ENCODE measurements around the gene KIF18B. TPM values are rescaled to one million over a fixed set of nuclear protein-coding genes. Genes with fewer than 3 reads are reported as not detected.

The KIF18B gene
- total and polyA plus RNA-seq, 10 of the 15 experiments (the other 5 are each of a cell fraction or from before 2014, with no cell fraction given) = 2.8 to 46.2 (median 20.5) TPM

- Histone ChIP-seq H4K20me1 (ENCODE audit: control insufficient read depth, insufficient read depth) (no peaks in the 10 kb centered on the region), H3K27ac (ENCODE audit: control insufficient read depth, insufficient read depth) (no peak within 1 kb of the TSS), H3K4me1 (ENCODE audit: control insufficient read depth, insufficient read depth, low read length) (peaks cover 8% of the 10 kb centered on the region), H3K9me3 (replicated peaks; ENCODE audit: control insufficient read depth, insufficient read depth, low read length) (no peaks in the 10 kb centered on the region), H3K79me2 (ENCODE audit: control insufficient read depth, insufficient read depth, low read length) (no peaks in the 10 kb centered on the region), H3K4me3 (no peak within 1 kb of the TSS), H3K4me2 (ENCODE audit: control insufficient read depth, insufficient read depth) (no peak within 1 kb of the TSS), H3K36me3 (ENCODE audit: control insufficient read depth in 2 of 2, insufficient read depth in 2 of 2, low read length in 1 of 2) (no peaks in the 10 kb centered on the region), H3K27me3 (replicated peaks in 1 of 2; ENCODE audit: control insufficient read depth in 2 of 2, insufficient read depth in 2 of 2, low read length in 1 of 2) (no peaks in the 10 kb centered on the region; a peak in 3 of 4 replicates), H3K9ac (ENCODE audit: control insufficient read depth, insufficient read depth, low read length) (no peak within 1 kb of the TSS), H2AFZ (ENCODE audit: control insufficient read depth, low read depth, low read length) (no peak within 1 kb of the TSS)
- TF ChIP-seq MTA3 (IDR thresholded peaks at IDR 0.05; ENCODE audit: borderline replicate concordance, low read length) (no peak), FOXK2 (IDR thresholded peaks at IDR 0.05) (no peak), IRF3 (IDR thresholded peaks at IDR 0.05) (no peak), CREB1 (IDR thresholded peaks at IDR 0.05; ENCODE audit: low read depth) (no peak), CBX3 (IDR thresholded peaks at IDR 0.05; ENCODE audit: borderline replicate concordance, low read depth) (no peak), YY1 (IDR thresholded peaks at IDR 0.05; ENCODE audit: low read depth, low read length) (no peak)
- FAIRE-seq = no peak
- POLR2A ChIA-PET = no interaction called here
- DNase-seq (ENCODE audit: low read depth, low spot score) = no peak
- in situ Hi-C loops (cut with MboI) (no loop called here), intact Hi-C loops (cut with micrococcal nuclease; ENCODE audit: unreplicated experiment) (no loop called here)
- SMC1A ChIA-PET (ENCODE audit: uncharacterized antibody, unreplicated experiment) = interaction anchor here (1.0 kb wide), 1 partner anchor 16 kb away, joined by 3 read pairs; the partner anchor contains the start of gene EFTUD2
- BruUV-seq (replicated peaks) = no TSS peak
- CTCF ChIA-PET = interaction anchor here (0.6 to 1.0 kb wide), 2 partner anchors 105 to 107 kb away, joined by 3 read pairs; no protein-coding TSS in a partner anchor
- no peak for ATAC-seq
- WGBS (ENCODE audit: insufficient coverage, insufficient replicate concordance, low lambda C conversion rate, missing lambda C conversion rate) = 50% methylated on average over 17 of the region's 17 CpGs
- RAD21 ChIA-PET (ENCODE audit: unreplicated experiment) = no interaction called here
Observed at GRCh38 chr17:44915321-44915726, 32.2 kb downstream of the KIF18B start, which contains the start of gene GFAP. TSS of gene GFAP (minus strand) at chr17:44915500. CDS start at chr17:44915486, 14 bp downstream.

- no peaks in the 10 kb centered on the region for H3K79me2 ChIP-seq (ENCODE audit: control insufficient read depth, insufficient read depth, low read length)
- RAD21 ChIA-PET (ENCODE audit: unreplicated experiment) = no interaction called here
- intact Hi-C loops (cut with micrococcal nuclease; ENCODE audit: unreplicated experiment) (no loop called here), in situ Hi-C loops (cut with MboI) (no loop called here)
- H3K4me1 ChIP-seq (ENCODE audit: control insufficient read depth, insufficient read depth, low read length) = peaks cover 6% of the 10 kb centered on the region
- no peaks in the 10 kb centered on the region; a peak in 3 of 4 replicates for H3K27me3 ChIP-seq (replicated peaks in 1 of 2; ENCODE audit: control insufficient read depth in 2 of 2, insufficient read depth in 2 of 2, low read length in 1 of 2)
- H3K36me3 ChIP-seq (ENCODE audit: control insufficient read depth in 2 of 2, insufficient read depth in 2 of 2, low read length in 1 of 2) = no peaks in the 10 kb centered on the region
- SMC1A ChIA-PET (ENCODE audit: uncharacterized antibody, unreplicated experiment) = interaction anchor here (1.0 kb wide), 1 partner anchor 15 kb away, joined by 3 read pairs; the partner anchor contains the start of gene EFTUD2
- H3K4me3 ChIP-seq = no peak overlapping the region
- 59% methylated on average over 19 of the region's 19 CpGs for whole genome bisulfite sequencing (ENCODE audit: insufficient coverage, insufficient replicate concordance, low lambda C conversion rate, missing lambda C conversion rate)
- no peak overlapping the region for H3K27ac ChIP-seq (ENCODE audit: control insufficient read depth, insufficient read depth)
- POLR2A ChIA-PET = no interaction called here
- BruUV-seq (replicated peaks) = no TSS peak
- H2AFZ ChIP-seq (ENCODE audit: control insufficient read depth, low read depth, low read length) = no peak overlapping the region
- no peak overlapping the region for H3K4me2 ChIP-seq (ENCODE audit: control insufficient read depth, insufficient read depth)
- FAIRE-seq (no peak), ATAC-seq (no peak), DNase-seq (ENCODE audit: low read depth, low spot score) (no peak)
- no peaks in the 10 kb centered on the region for H4K20me1 ChIP-seq (ENCODE audit: control insufficient read depth, insufficient read depth)
- H3K9ac ChIP-seq (ENCODE audit: control insufficient read depth, insufficient read depth, low read length) = no peak overlapping the region
- H3K9me3 ChIP-seq (replicated peaks; ENCODE audit: control insufficient read depth, insufficient read depth, low read length) = no peaks in the 10 kb centered on the region
- TF ChIP-seq BACH1 (IDR thresholded peaks at IDR 0.05; ENCODE audit: borderline replicate concordance) (no peak), CEBPB (IDR thresholded peaks at IDR 0.05; ENCODE audit: borderline replicate concordance in 1 of 2, low read depth in 2 of 2, low read length in 2 of 2) (no peak), KDM1A (IDR thresholded peaks at IDR 0.05; ENCODE audit: borderline replicate concordance) (no peak), DPF2 (IDR thresholded peaks at IDR 0.05) (no peak), CHD2 (IDR thresholded peaks at IDR 0.05; ENCODE audit: borderline replicate concordance, low read depth, low read length) (no peak), MYB (IDR thresholded peaks at IDR 0.05; ENCODE audit: borderline replicate concordance, low read depth, low read length) (no peak), ASH2L (IDR thresholded peaks at IDR 0.05; ENCODE audit: borderline replicate concordance, low read depth) (no peak), SREBF1 (IDR thresholded peaks at IDR 0.05; ENCODE audit: low read length) (no peak), SIX5 (IDR thresholded peaks at IDR 0.05; ENCODE audit: low read depth, low read length, severe bottlenecking) (no peak)
- CTCF ChIA-PET = interaction anchor here (1.0 kb wide), 1 partner anchor 106 kb away, joined by 3 read pairs; no protein-coding TSS in a partner anchor
Observed at GRCh38 chr17:44914698-44915271, 32.8 kb downstream of the KIF18B start.

All from GM12878 (cell line).